IMR-90 (cell line): ENCODE data around the gene SOX4. TPM values are rescaled to one million over a fixed set of nuclear protein-coding genes. Genes with fewer than 3 reads are reported as not detected.
"Not testable (repeated sequence)": the region's sequence is repeated elsewhere in the genome, so short reads cannot be mapped to it uniquely, and the experiment has no call there.

Source experiments
- ATAC-seq: fragments of 200-7000 bp; cut with Tn5 transposase; 2 replicates; pipeline ENCODE4 v1.9.1; 2020; ENCODE audit warnings: low read depth, mild to moderate bottlenecking, moderate library complexity
- BruUV-seq: library from RNA; stranded (reverse); fragments of 400-500 nt; replicated peaks from 2 replicates; lab custom pipeline; 2021; lab: Mats Ljungman, UMichigan
- CTCF ChIA-PET: fragments of 300-600 bp; formaldehyde crosslinking; extraction: SDS; loops from one replicate; lab custom pipeline; 2021; ENCODE audit warnings: antibody characterized with exemption; lab: Yijun Ruan, JAX
- POLR2A ChIA-PET: fragments of 300-600 bp; sonication (Branson Sonifier 250); formaldehyde crosslinking; loops from one replicate; lab custom pipeline; 2022; ENCODE audit warnings: antibody characterized with exemption; ENCODE audit not compliant: unreplicated experiment; lab: Charles Lee
- DNase-seq: peaks from one replicate; pipeline ENCODE4 v3.0.0; 2013
- H2AFZ ChIP-seq: replicated peaks from 2 replicates; pipeline ENCODE3; 2013; ENCODE audit warnings: low read length, mild to moderate bottlenecking; ENCODE audit not compliant: poor library complexity
- H2AK5ac ChIP-seq: 2 replicates; pipeline ENCODE4 v1.6.1; 2013; ENCODE audit warnings: low read depth, low read length, inconsistent platforms
- H2AK9ac ChIP-seq: replicated peaks from 2 replicates; pipeline ENCODE3; 2013; ENCODE audit warnings: mild to moderate bottlenecking, low read depth, low read length, moderate library complexity; ENCODE audit not compliant: poor library complexity
- H2BK120ac ChIP-seq: 2 replicates; pipeline ENCODE4 v1.6.1; 2013; ENCODE audit warnings: low read depth, low read length, inconsistent platforms
- H2BK15ac ChIP-seq: 3 replicates; pipeline ENCODE4 v1.6.1; 2013; ENCODE audit warnings: low read depth, low read length, inconsistent platforms
- H2BK20ac ChIP-seq: 2 replicates; pipeline ENCODE4 v1.6.1; 2013; ENCODE audit warnings: low read depth, mild to moderate bottlenecking, inconsistent platforms, low read length, moderate library complexity
- H2BK5ac ChIP-seq: 2 replicates; pipeline ENCODE4 v1.6.1; 2013; ENCODE audit warnings: mild to moderate bottlenecking, low read depth, low read length, inconsistent platforms; ENCODE audit not compliant: poor library complexity, severe bottlenecking
- H3K14ac ChIP-seq: replicated peaks from 2 replicates; pipeline ENCODE4 v1.6.1; 2013; ENCODE audit warnings: low read depth, low read length, inconsistent platforms
- H3K18ac ChIP-seq: 2 replicates; pipeline ENCODE4 v1.6.1; 2013; ENCODE audit warnings: low read depth, low read length, control low read depth
- H3K23ac ChIP-seq: 2 replicates; pipeline ENCODE4 v1.6.1; 2013; ENCODE audit warnings: low read depth, low read length, inconsistent platforms
- H3K27ac ChIP-seq: 2 replicates; pipeline ENCODE4 v1.5.1; 2013; ENCODE audit warnings: mild to moderate bottlenecking, control low read depth, low read length; ENCODE audit not compliant: insufficient read depth
- H3K27me3 ChIP-seq: 2 replicates; pipeline ENCODE4 v1.6.1; 2013; ENCODE audit warnings: low read length; ENCODE audit not compliant: control insufficient read depth, insufficient read depth
- H3K36me3 ChIP-seq: 2 replicates; pipeline ENCODE4 v1.6.1; 2013; ENCODE audit warnings: low read length, mixed read lengths; ENCODE audit not compliant: control insufficient read depth, insufficient read depth
- H3K4ac ChIP-seq: 2 replicates; pipeline ENCODE4 v1.6.1; 2013; ENCODE audit warnings: low read depth, low read length, inconsistent platforms
- H3K4me1 ChIP-seq: 2 replicates; pipeline ENCODE4 v1.6.1; 2013; ENCODE audit warnings: low read length, mixed read lengths; ENCODE audit not compliant: control insufficient read depth, insufficient read depth
- H3K4me2 ChIP-seq: 2 replicates; pipeline ENCODE4 v1.6.1; 2013; ENCODE audit warnings: low read depth, mild to moderate bottlenecking, control low read depth, low read length, moderate library complexity
- H3K4me3 ChIP-seq: 2 replicates; pipeline ENCODE4 v1.5.1; 2013; ENCODE audit warnings: low read depth, mild to moderate bottlenecking, control low read depth, low read length, moderate library complexity; ENCODE audit not compliant: insufficient read depth
- H3K56ac ChIP-seq: 2 replicates; pipeline ENCODE4 v1.6.1; 2013; ENCODE audit warnings: low read length, inconsistent platforms; ENCODE audit not compliant: insufficient read depth; ENCODE audit errors: extremely low read depth
- H3K79me1 ChIP-seq, 2 experiments: 2 replicates each; pipeline ENCODE4 v1.6.1; 2013; ENCODE audit warnings: low read length in 2 of 2, inconsistent platforms in 1 of 2, low read depth in 1 of 2
- H3K9ac ChIP-seq: 2 replicates; pipeline ENCODE4 v1.6.1; 2013; ENCODE audit warnings: low read depth, low read length, control low read depth
- H3K9me1 ChIP-seq: 2 replicates; pipeline ENCODE4 v1.6.1; 2013; ENCODE audit warnings: low read length, inconsistent platforms; ENCODE audit not compliant: insufficient read depth
- H3K9me3 ChIP-seq: 2 replicates; pipeline ENCODE4 v1.6.1; 2013; ENCODE audit warnings: low read length; ENCODE audit not compliant: control insufficient read depth, insufficient read depth
- H4K20me1 ChIP-seq: 2 replicates; pipeline ENCODE4 v1.6.1; 2013; ENCODE audit warnings: low read length, inconsistent platforms; ENCODE audit not compliant: insufficient read depth
- H4K5ac ChIP-seq: 2 replicates; pipeline ENCODE4 v1.6.1; 2013; ENCODE audit warnings: mild to moderate bottlenecking, low read depth, low read length, control low read depth
- H4K8ac ChIP-seq, 2 experiments: 2 replicates each; pipeline ENCODE4 v1.6.1; 2013; ENCODE audit warnings: low read depth in 2 of 2, low read length in 2 of 2, control low read depth in 1 of 2, inconsistent platforms in 1 of 2
- H4K91ac ChIP-seq: 2 replicates; pipeline ENCODE4 v1.6.1; 2013; ENCODE audit warnings: low read depth, low read length, inconsistent platforms; ENCODE audit not compliant: insufficient read depth
- WGBS, 2 experiments: methylation state at CpG; one replicate each; pipeline versions ENCODE4 v1.1.5 to v1.1.7; 2013; ENCODE audit warnings: missing lambda C conversion rate in 2 of 2; ENCODE audit not compliant: insufficient read length in 1 of 2; ENCODE audit errors: extremely low coverage in 2 of 2; 5-methylcytosine and 5-hydroxymethylcytosine counted together
- dilution Hi-C: fragments of 300-500 bp; cut with HindIII; formaldehyde crosslinking; loops from one replicate; pipeline ENCODE4 v1.14.3; 2018; ENCODE audit warnings: low sequenced_read_pairs; ENCODE audit not compliant: unreplicated experiment
- in situ Hi-C: fragments of 300-500 bp; cut with MboI; formaldehyde crosslinking; loops from 3 replicates; pipeline ENCODE4 v1.14.3; 2019; ENCODE audit warnings: low sequenced_read_pairs, inconsistent platforms, mixed read lengths
- intact Hi-C: fragments of 100-400 bp; cut with micrococcal nuclease; formaldehyde crosslinking; loops from 2 replicates; pipeline ENCODE4 v1.10.0; 2022
- polyA plus RNA-seq, 3 experiments: library from polyadenylated mRNA; depleted of rRNA; stranded (reverse); fragments of >200 nt; gene quantifications; 2 replicates each; pipeline ENCODE4 v1.2.3, GENCODE V29; 2012; ENCODE audit warnings: low replicate concordance in 1 of 3
- total RNA-seq: library from RNA; depleted of rRNA; stranded (reverse); fragments of >200 nt; gene quantifications from 2 replicates; pipeline ENCODE4 v1.2.3, GENCODE V29; 2012

Gene SOX4
- total and polyA plus RNA-seq, 2 of the 4 experiments (the other 2 are of a cell fraction): 4.7 to 4.8 TPM

GRCh38 chr6:21552286-21552685 is 41.3 kb upstream of the SOX4 start:
- H2AK5ac ChIP-seq, in situ Hi-C loops: not testable (repeated sequence)

More at GRCh38 chr6:21552286-21552685, 41.3 kb upstream of the SOX4 start:
- H3K4me1 ChIP-seq, H2BK20ac ChIP-seq, H2BK120ac ChIP-seq, H2AFZ ChIP-seq, H3K56ac ChIP-seq, H3K9me3 ChIP-seq, H4K20me1 ChIP-seq, CTCF ChIA-PET, H3K4ac ChIP-seq, H3K36me3 ChIP-seq, dilution Hi-C loops, H2BK15ac ChIP-seq, DNase-seq, H3K4me3 ChIP-seq, POLR2A ChIA-PET, H3K9ac ChIP-seq, H4K91ac ChIP-seq, H4K5ac ChIP-seq, H3K23ac ChIP-seq, H3K27me3 ChIP-seq, intact Hi-C loops, H4K8ac ChIP-seq, H3K27ac ChIP-seq, H2AK9ac ChIP-seq, BruUV-seq, H3K4me2 ChIP-seq, H2BK5ac ChIP-seq, H3K18ac ChIP-seq, ATAC-seq, H3K14ac ChIP-seq, H3K9me1 ChIP-seq, H3K79me1 ChIP-seq: not testable (repeated sequence)
- WGBS, 2 experiments: no CpG with 5 or more reads among the region's 27 CpGs
